Loucy (cell line): ENCODE measurements around the gene TTC23.

ENCODE experiments used
- H2AFZ ChIP-seq: fragments of 200-600 bp; sonication (generic); 2 replicates; pipeline ENCODE4 v1.6.0; 2016; ENCODE audit warnings: antibody characterized with exemption, mild to moderate bottlenecking, low read length, moderate library complexity
- H3F3A ChIP-seq: fragments of 200-600 bp; 2 replicates; pipeline ENCODE4 v1.6.0; 2016; ENCODE audit warnings: antibody characterized with exemption, low read depth, mild to moderate bottlenecking
- H3K27me3 ChIP-seq: fragments of 200-600 bp; sonication (generic); 2 replicates; pipeline ENCODE4 v1.6.1; 2014; ENCODE audit warnings: low read length, mild to moderate bottlenecking; ENCODE audit not compliant: insufficient read depth, poor library complexity, severe bottlenecking
- H3K36me3 ChIP-seq: fragments of 200-600 bp; sonication (generic); 2 replicates; pipeline ENCODE4 v1.6.1; 2016; ENCODE audit warnings: low read length; ENCODE audit not compliant: insufficient read depth
- H3K4me1 ChIP-seq: fragments of 200-600 bp; sonication (generic); 2 replicates; pipeline ENCODE4 v1.5.1; 2014; ENCODE audit warnings: low read length, mild to moderate bottlenecking; ENCODE audit not compliant: insufficient read depth, poor library complexity, severe bottlenecking
- H3K4me2 ChIP-seq: fragments of 200-600 bp; sonication (generic); 2 replicates; pipeline ENCODE4 v1.6.0; 2014; ENCODE audit warnings: antibody characterized with exemption, low read length, low read depth, mild to moderate bottlenecking; ENCODE audit not compliant: poor library complexity, severe bottlenecking
- H3K4me3 ChIP-seq: fragments of 200-600 bp; sonication (generic); 2 replicates; pipeline ENCODE4 v1.5.1; 2014; ENCODE audit warnings: low read length, mild to moderate bottlenecking, mixed read lengths; ENCODE audit not compliant: poor library complexity, severe bottlenecking
- H3K79me2 ChIP-seq: fragments of 200-600 bp; sonication (generic); 2 replicates; pipeline ENCODE4 v1.6.1; 2014; ENCODE audit warnings: low read length; ENCODE audit not compliant: insufficient read depth
- H3K9ac ChIP-seq: fragments of 200-600 bp; sonication (generic); 2 replicates; pipeline ENCODE4 v1.6.0; 2014; ENCODE audit warnings: mild to moderate bottlenecking, low read depth, low read length, moderate library complexity; ENCODE audit not compliant: poor library complexity, severe bottlenecking
- H3K9me2 ChIP-seq: fragments of 200-600 bp; sonication (generic); replicated peaks from 2 replicates; pipeline ENCODE4 v1.6.1; 2016; ENCODE audit warnings: low read depth, low read length, mixed read lengths
- H3K9me3 ChIP-seq: fragments of 200-600 bp; sonication (generic); 2 replicates; pipeline ENCODE4 v1.6.1; 2014; ENCODE audit warnings: mild to moderate bottlenecking, antibody characterized with exemption, low read length, low read depth; ENCODE audit not compliant: insufficient read depth
- H4K20me1 ChIP-seq: fragments of 200-600 bp; sonication (generic); 2 replicates; pipeline ENCODE4 v1.6.0; 2014; ENCODE audit warnings: antibody characterized with exemption, low read length, mild to moderate bottlenecking; ENCODE audit not compliant: insufficient read depth, poor library complexity, severe bottlenecking
- EZH2phosphoT487 ChIP-seq: fragments of 200-600 bp; IDR thresholded peaks from 2 replicates; pipeline ENCODE4 v1.6.1; 2018; ENCODE audit warnings: antibody characterized with exemption, mild to moderate bottlenecking, moderate library complexity, borderline replicate concordance
- TF ChIP-seq, protein P1 (sequence below): fragments of 200-600 bp; sonication (generic); conservative IDR thresholded peaks from 2 replicates; pipeline ENCODE4 v1.5.1; 2014; ENCODE audit warnings: mild to moderate bottlenecking, antibody characterized with exemption, low read length

The TTC23 gene

DNA sequence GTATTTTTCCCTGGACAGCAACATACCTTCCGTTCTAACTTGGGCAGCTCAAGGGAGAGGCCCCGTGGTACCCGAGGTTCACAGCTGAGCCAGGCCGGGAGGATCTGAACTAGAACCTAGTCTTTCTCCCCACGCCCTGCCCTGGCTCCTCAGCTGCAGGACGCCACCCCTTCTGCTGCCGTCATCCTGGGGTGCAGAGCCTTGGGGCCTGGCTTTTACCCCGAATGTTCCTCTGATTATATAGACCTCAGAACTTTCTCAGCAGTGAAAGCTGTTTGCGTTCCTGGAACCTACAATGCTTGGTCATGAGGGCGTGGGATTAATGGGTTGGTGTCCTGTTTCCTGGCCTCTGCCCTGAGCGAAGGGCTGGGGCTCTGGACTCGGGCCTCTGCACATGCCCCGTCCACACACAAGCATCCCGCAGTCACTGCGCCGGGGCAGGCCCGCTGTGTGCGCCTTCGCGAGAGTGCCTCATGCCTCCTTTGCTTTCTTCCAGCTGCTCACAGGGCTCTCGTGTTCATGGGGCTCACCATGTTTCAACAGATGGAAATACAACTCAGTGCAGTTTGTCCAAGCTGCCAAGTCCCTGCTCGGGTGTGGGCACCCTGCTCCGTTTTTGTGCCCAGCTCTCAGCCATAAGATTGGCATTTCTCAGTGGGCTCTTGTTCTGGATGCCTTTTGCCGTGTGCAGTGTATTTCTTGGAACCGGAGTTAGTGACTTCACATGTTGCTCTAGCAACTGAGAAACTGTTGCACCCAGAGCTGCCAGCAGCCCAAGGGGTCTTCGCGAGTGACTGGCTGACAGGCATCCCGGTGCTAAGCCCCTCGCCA, 124.1 kb downstream of the TTC23 start:
- H3F3A ChIP-seq: no peaks in the 10 kb centered on the region
- H3K9me3 ChIP-seq: no peaks in the 10 kb centered on the region
- H3K79me2 ChIP-seq: no peaks in the 10 kb centered on the region
- H3K4me2 ChIP-seq: no peak overlapping the region
- TF ChIP-seq, protein P1, sequence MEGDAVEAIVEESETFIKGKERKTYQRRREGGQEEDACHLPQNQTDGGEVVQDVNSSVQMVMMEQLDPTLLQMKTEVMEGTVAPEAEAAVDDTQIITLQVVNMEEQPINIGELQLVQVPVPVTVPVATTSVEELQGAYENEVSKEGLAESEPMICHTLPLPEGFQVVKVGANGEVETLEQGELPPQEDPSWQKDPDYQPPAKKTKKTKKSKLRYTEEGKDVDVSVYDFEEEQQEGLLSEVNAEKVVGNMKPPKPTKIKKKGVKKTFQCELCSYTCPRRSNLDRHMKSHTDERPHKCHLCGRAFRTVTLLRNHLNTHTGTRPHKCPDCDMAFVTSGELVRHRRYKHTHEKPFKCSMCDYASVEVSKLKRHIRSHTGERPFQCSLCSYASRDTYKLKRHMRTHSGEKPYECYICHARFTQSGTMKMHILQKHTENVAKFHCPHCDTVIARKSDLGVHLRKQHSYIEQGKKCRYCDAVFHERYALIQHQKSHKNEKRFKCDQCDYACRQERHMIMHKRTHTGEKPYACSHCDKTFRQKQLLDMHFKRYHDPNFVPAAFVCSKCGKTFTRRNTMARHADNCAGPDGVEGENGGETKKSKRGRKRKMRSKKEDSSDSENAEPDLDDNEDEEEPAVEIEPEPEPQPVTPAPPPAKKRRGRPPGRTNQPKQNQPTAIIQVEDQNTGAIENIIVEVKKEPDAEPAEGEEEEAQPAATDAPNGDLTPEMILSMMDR: no peak
- no peak for TF ChIP-seq EZH2phosphoT487
- H3K9ac ChIP-seq: no peak overlapping the region
- no peaks in the 10 kb centered on the region for H3K9me2 ChIP-seq
- H3K4me3 ChIP-seq: no peak overlapping the region
- no peak overlapping the region for H2AFZ ChIP-seq
- H3K4me1 ChIP-seq: no peaks in the 10 kb centered on the region
- H4K20me1 ChIP-seq: no peaks in the 10 kb centered on the region
- H3K36me3 ChIP-seq: no peaks in the 10 kb centered on the region
- no peaks in the 10 kb centered on the region for H3K27me3 ChIP-seq

DNA sequence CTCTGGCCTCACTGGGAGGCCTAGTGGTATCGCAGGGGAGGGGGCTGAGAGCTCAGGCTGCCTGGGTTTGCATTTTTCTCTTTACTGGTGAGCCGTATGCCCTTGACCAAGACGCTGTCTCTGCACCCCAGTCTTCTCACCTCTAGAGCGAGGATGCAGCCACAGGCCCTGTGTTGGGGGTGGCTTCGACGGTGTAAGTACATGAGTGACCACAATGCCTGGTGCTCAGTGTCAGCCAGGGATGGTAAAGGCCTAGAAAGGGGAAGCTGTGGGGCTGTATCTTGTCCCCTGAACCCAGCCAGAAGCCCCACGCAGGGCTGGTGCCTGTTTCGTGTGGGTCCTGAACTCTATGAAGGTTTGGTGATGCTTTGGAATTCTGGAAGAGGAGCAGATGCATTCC, 124.7 kb downstream of the TTC23 start:
- no peaks in the 10 kb centered on the region for H3K4me1 ChIP-seq

DNA sequence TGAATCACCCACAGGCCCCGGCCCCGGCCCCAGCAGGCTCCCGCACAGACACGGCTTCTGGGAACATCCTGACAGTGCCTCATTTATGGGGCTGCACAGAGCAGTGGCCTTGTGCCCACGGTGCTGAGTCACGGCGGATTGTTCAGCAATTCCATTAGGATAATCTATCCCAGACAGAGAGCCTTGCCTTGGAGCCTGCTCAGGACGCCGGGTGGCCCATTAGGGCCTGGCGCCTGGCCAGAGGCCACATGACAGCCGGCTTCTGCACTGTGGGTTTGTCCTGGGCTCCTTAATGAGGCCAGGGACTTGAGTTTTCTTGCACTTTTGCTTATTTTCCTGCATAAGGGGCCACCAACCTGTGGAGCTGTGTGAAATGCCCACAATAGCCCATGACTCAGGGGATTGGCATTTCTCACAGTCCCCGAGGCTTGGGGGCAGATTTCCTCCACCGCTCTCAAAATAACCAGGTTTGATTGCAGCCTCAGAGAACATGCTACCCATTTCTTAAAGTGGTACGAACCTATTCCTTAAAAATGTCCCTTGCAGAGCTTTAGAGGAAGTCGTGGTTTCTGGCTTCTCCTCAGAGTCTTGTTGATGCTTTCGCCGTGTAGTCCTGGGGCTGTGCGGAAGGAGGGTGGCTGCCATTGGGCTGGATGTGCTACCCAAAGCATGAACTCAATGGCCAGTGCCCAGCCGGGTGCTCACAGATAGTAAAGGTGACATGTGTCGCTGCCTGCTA, 125.5 kb downstream of the TTC23 start:
- TF ChIP-seq EZH2phosphoT487: no peak
- TF ChIP-seq, protein P1: no peak
- Histone ChIP-seq H3K9me2 (no peaks in the 10 kb centered on the region), H3K9me3 (no peaks in the 10 kb centered on the region), H2AFZ (no peak overlapping the region), H4K20me1 (no peaks in the 10 kb centered on the region), H3F3A (no peaks in the 10 kb centered on the region), H3K4me1 (no peaks in the 10 kb centered on the region), H3K4me3 (no peak overlapping the region), H3K4me2 (no peak overlapping the region), H3K79me2 (no peaks in the 10 kb centered on the region), H3K9ac (no peak overlapping the region), H3K36me3 (no peaks in the 10 kb centered on the region), H3K27me3 (no peaks in the 10 kb centered on the region)

More for the DNA sequence above, 124.7 kb downstream of the TTC23 start:
- TF ChIP-seq, protein P1: no peak
- H3K9ac ChIP-seq: no peak overlapping the region
- no peaks in the 10 kb centered on the region for H3K27me3 ChIP-seq
- H2AFZ ChIP-seq: no peak overlapping the region
- no peak overlapping the region for H3K4me3 ChIP-seq
- H3F3A ChIP-seq: no peaks in the 10 kb centered on the region
- H3K9me2 ChIP-seq: no peaks in the 10 kb centered on the region
- H3K79me2 ChIP-seq: no peaks in the 10 kb centered on the region
- no peaks in the 10 kb centered on the region for H3K9me3 ChIP-seq
- no peaks in the 10 kb centered on the region for H4K20me1 ChIP-seq
- H3K4me2 ChIP-seq: no peak overlapping the region
- no peaks in the 10 kb centered on the region for H3K36me3 ChIP-seq
